Spinal cord (tissue), 4 donors: ENCODE data around the gene SLC16A7. TPM values are rescaled to one million over a fixed set of nuclear protein-coding genes. Genes with fewer than 3 reads are reported as not detected.

ENCODE experiments used
- polyA plus RNA-seq, 2 donors: library from polyadenylated mRNA; unstranded; fragments of 120-200 nt; gene quantifications; one replicate each; pipeline ENCODE4 v1.2.1, GENCODE V29; 2013; ENCODE audit not compliant: insufficient read length in 2 of 2
- small RNA-seq: library from RNA; depleted of rRNA; stranded (forward); fragments of <200 nt; gene quantifications from one replicate; pipeline ENCODE3, GENCODE V24; 2014; ENCODE audit warnings: low replicate concordance
- total RNA-seq, 2 donors: library from RNA; depleted of rRNA in 1 of 2; stranded (reverse); fragments of 120-200 nt in 1 of 2; fragments of >200 nt in 1 of 2; gene quantifications; one replicate each; pipeline versions ENCODE4 v1.2.3 to v1.2.4, GENCODE V29; 2013 to 2014

Gene SLC16A7
- total and polyA plus RNA-seq, 4 donors = 2.3 to 34.8 (median 5.1) TPM

Small RNA genes within 50 kb of the gene (small RNA-seq; reads per million reads assigned to genes)
- gene AC079905.2 (not detected), gene RNU4-20P (not detected)
